Esophagus squamous epithelium (tissue), 4 donors: ENCODE measurements around the gene H19.

ENCODE experiments used
- CTCF ChIP-seq, 6 experiments: fragments of 450-650 bp in 4 of 6; fragments of 200-600 bp in 2 of 6; sonication (generic) in 2 of 6; IDR thresholded peaks; one replicate each; pipeline ENCODE4 v1.5.1; 2016 to 2019; ENCODE audit warnings: antibody characterized with exemption in 6 of 6, mild to moderate bottlenecking in 4 of 6, moderate library complexity in 4 of 6
- POLR2A ChIP-seq, 4 donors: fragments of 450-650 bp; IDR thresholded peaks; one replicate each; pipeline ENCODE4 v1.6.1; 2017; ENCODE audit warnings: antibody characterized with exemption in 4 of 4, mild to moderate bottlenecking in 4 of 4, moderate library complexity in 3 of 4

- TF ChIP-seq CTCF (IDR thresholded peaks at IDR 0.05) = no peak
- TF ChIP-seq POLR2A (IDR thresholded peaks at IDR 0.05) = no peak
Observed at GRCh38 chr11:2002807-2003206, 5.2 kb upstream of the H19 start.
